Measurements from ENCODE around the gene PPT1. TPM values are rescaled to one million over a fixed set of nuclear protein-coding genes. Genes with fewer than 3 reads are reported as not detected.

Gene PPT1
- polyA plus RNA-seq, 1 of the 3 experiments (the other 2 are of a cell fraction) = 26.0 TPM

DNA sequence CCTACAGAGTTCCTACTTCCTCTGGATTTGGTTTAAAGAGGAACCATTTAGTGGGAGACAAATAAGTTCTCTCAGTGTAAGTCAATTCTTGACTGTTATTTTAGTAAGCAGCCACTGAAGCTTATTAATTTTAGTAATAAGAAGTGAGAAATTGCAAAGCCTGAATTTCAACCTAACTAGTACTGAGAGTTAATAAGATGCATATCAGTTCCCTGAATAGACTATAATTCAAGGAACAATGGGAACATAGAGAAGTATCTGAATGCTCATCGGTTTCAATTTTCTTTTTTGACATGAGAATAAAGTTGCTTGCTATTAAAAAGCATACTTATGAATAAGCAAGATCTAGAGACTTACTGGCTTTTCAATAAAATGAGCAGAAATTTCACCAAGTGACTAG, 8.0 kb upstream of the PPT1 start:
- H3K9me2 ChIP-seq = no peaks in the 10 kb centered on the region
- H3K9ac ChIP-seq = no peak overlapping the region
- POLR2A ChIA-PET = interaction anchor here (0.6 kb wide), 1 partner anchor 288 kb away, joined by 3 read pairs; no protein-coding TSS in a partner anchor
- no peak overlapping the region for H3K4me2 ChIP-seq
- CTCF ChIA-PET = interaction anchor here (1.7 kb wide), 1 partner anchor 39 kb away, joined by 6 read pairs; no protein-coding TSS in a partner anchor
- no peaks in the 10 kb centered on the region for H3K4me1 ChIP-seq (ENCODE audit: control insufficient read depth in 1 of 2, insufficient read depth in 2 of 2, low read depth in 1 of 2, low read length in 1 of 2)
- H3K27ac ChIP-seq (ENCODE audit: low read depth in 2 of 2, low read length in 1 of 2) = no peak overlapping the region
- H3K4me3 ChIP-seq (ENCODE audit: low read depth in 2 of 2, low read length in 1 of 2) = no peak overlapping the region
- 0 out of 2 replicates have a peak, but pooled peaks cover 6% of the 10 kb centered on the region for H3K9me3 ChIP-seq
- TF ChIP-seq EP300 (IDR thresholded peaks at IDR 0.05; ENCODE audit: borderline replicate concordance in 1 of 2, low read depth in 1 of 2, low read length in 1 of 2) (no peak), MAX (IDR thresholded peaks at IDR 0.05; ENCODE audit: low read depth) (no peak), RAD21 (IDR thresholded peaks at IDR 0.05; ENCODE audit: low read length) (no peak), FOSL2 (IDR thresholded peaks at IDR 0.05; ENCODE audit: borderline replicate concordance, low read depth) (no peak), NFIC (IDR thresholded peaks at IDR 0.05; ENCODE audit: borderline replicate concordance) (no peak), ZBTB33 (IDR thresholded peaks at IDR 0.05; ENCODE audit: borderline replicate concordance, low read depth) (no peak), MEF2A (IDR thresholded peaks at IDR 0.05; ENCODE audit: borderline replicate concordance, low read depth) (no peak), GATA2 (CRISPR knock-in tag; IDR thresholded peaks at IDR 0.05) (no peak), TCF12 (IDR thresholded peaks at IDR 0.05) (no peak), TAF1 (IDR thresholded peaks at IDR 0.05; ENCODE audit: borderline replicate concordance, low read depth, low read length) (no peak), SIN3A (IDR thresholded peaks at IDR 0.05; ENCODE audit: borderline replicate concordance, low read depth, low read length) (no peak)
- TF ChIP-seq, protein P1, sequence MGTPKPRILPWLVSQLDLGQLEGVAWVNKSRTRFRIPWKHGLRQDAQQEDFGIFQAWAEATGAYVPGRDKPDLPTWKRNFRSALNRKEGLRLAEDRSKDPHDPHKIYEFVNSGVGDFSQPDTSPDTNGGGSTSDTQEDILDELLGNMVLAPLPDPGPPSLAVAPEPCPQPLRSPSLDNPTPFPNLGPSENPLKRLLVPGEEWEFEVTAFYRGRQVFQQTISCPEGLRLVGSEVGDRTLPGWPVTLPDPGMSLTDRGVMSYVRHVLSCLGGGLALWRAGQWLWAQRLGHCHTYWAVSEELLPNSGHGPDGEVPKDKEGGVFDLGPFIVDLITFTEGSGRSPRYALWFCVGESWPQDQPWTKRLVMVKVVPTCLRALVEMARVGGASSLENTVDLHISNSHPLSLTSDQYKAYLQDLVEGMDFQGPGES (IDR thresholded peaks at IDR 0.05; ENCODE audit: low read depth, low read length) = no peak
- TF ChIP-seq, protein P2, sequence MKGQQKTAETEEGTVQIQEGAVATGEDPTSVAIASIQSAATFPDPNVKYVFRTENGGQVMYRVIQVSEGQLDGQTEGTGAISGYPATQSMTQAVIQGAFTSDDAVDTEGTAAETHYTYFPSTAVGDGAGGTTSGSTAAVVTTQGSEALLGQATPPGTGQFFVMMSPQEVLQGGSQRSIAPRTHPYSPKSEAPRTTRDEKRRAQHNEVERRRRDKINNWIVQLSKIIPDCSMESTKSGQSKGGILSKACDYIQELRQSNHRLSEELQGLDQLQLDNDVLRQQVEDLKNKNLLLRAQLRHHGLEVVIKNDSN (IDR thresholded peaks at IDR 0.05; ENCODE audit: borderline replicate concordance, low read depth) = no peak
- DNase-seq = no peak
- H3F3A ChIP-seq (replicated peaks; ENCODE audit: insufficient read depth) = no peaks in the 10 kb centered on the region
- no peaks in the 10 kb centered on the region for H4K20me1 ChIP-seq (ENCODE audit: insufficient read depth)
- no peaks in the 10 kb centered on the region for H3K36me3 ChIP-seq (replicated peaks in 1 of 2; ENCODE audit: control insufficient read depth in 1 of 2, insufficient read depth in 2 of 2, low read length in 1 of 2)
- WGBS (ENCODE audit: low lambda C conversion rate) = 6% methylated on average over 1 of the region's 1 CpG
- no peaks in the 10 kb centered on the region for H3K79me2 ChIP-seq (ENCODE audit: insufficient read depth)
- no peak overlapping the region for H2AFZ ChIP-seq (ENCODE audit: low read depth)
- no peaks in the 10 kb centered on the region for H3K27me3 ChIP-seq (ENCODE audit: insufficient read depth)

GRCh38 chr1:40102896-40103295, 5.8 kb upstream of the PPT1 start:
- no peaks in the 10 kb centered on the region for H3K9me2 ChIP-seq
- no peaks in the 10 kb centered on the region for H3F3A ChIP-seq (replicated peaks; ENCODE audit: insufficient read depth)
- 33% methylated on average over 3 of the region's 3 CpGs for WGBS (ENCODE audit: low lambda C conversion rate)
- H4K20me1 ChIP-seq (ENCODE audit: insufficient read depth) = no peaks in the 10 kb centered on the region
- ChIA-PET CTCF (interaction anchor here (1.3 to 2.2 kb wide), 3 partner anchors 18 to 213 kb away, joined by 3 to 7 read pairs (median 3); no protein-coding TSS in a partner anchor), POLR2A (no interaction called here)
- no peak overlapping the region for H3K4me3 ChIP-seq (ENCODE audit: low read depth in 2 of 2, low read length in 1 of 2)
- no peak overlapping the region for H3K9ac ChIP-seq
- DNase-seq = no peak
- no peaks in the 10 kb centered on the region for H3K27me3 ChIP-seq (ENCODE audit: insufficient read depth)
- H3K4me1 ChIP-seq (ENCODE audit: control insufficient read depth in 1 of 2, insufficient read depth in 2 of 2, low read depth in 1 of 2, low read length in 1 of 2) = no peaks in the 10 kb centered on the region
- H3K36me3 ChIP-seq (replicated peaks in 1 of 2; ENCODE audit: control insufficient read depth in 1 of 2, insufficient read depth in 2 of 2, low read length in 1 of 2) = no peaks in the 10 kb centered on the region
- no peak overlapping the region for H2AFZ ChIP-seq (ENCODE audit: low read depth)
- TF ChIP-seq NFIC (IDR thresholded peaks at IDR 0.05; ENCODE audit: borderline replicate concordance) = no peak
- no peak for TF ChIP-seq RCOR1 (IDR thresholded peaks at IDR 0.05; ENCODE audit: low read length)
- TF ChIP-seq, protein P3, sequence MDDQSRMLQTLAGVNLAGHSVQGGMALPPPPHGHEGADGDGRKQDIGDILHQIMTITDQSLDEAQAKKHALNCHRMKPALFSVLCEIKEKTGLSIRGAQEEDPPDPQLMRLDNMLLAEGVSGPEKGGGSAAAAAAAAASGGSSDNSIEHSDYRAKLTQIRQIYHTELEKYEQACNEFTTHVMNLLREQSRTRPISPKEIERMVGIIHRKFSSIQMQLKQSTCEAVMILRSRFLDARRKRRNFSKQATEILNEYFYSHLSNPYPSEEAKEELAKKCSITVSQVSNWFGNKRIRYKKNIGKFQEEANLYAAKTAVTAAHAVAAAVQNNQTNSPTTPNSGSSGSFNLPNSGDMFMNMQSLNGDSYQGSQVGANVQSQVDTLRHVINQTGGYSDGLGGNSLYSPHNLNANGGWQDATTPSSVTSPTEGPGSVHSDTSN (IDR thresholded peaks at IDR 0.05) = no peak
- H3K27ac ChIP-seq (ENCODE audit: low read depth in 2 of 2, low read length in 1 of 2) = no peak overlapping the region
- H3K9me3 ChIP-seq = 0 out of 2 replicates have a peak, but pooled peaks cover 6% of the 10 kb centered on the region
- no peak overlapping the region for H3K4me2 ChIP-seq
- no peaks in the 10 kb centered on the region for H3K79me2 ChIP-seq (ENCODE audit: insufficient read depth)

All from SK-N-SH (cell line).